AG10803 (cell line): ENCODE measurements around the gene TAMM41.

ENCODE experiments used
- DNase-seq: peaks from one replicate; pipeline ENCODE4 v3.0.0; 2010; ENCODE audit warnings: low read depth
- H3K4me3 ChIP-seq: 2 replicates; pipeline ENCODE4 v1.5.1; 2011; ENCODE audit warnings: mild to moderate bottlenecking, low read length, control low read depth
- TF ChIP-seq, protein P1 (sequence below): conservative IDR thresholded peaks from 2 replicates; pipeline ENCODE4 v1.5.1; 2011; ENCODE audit warnings: mild to moderate bottlenecking, low read length, control low read depth, inconsistent platforms

Gene TAMM41

DNA sequence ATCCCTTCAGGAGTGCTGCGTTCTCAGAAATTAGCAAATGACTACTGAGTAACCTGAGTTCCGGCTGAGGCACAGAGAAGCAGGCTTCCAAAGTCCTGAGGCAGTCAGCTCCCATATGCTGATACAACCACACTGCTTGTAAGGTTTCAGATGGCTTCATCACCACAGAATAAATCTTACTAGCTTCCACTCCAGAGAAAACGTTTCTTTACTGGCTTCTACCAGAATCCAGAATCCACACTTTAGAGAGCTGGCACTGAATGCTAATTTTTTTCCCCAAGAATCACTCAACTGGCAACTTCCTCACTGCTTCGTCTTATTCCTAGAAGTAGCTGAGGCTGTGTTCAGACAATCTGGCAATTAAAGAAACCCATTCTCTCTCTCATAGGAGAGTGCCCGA is 21.4 kb downstream of the TAMM41 start:
- no peak overlapping the region for H3K4me3 ChIP-seq
- TF ChIP-seq, protein P1, sequence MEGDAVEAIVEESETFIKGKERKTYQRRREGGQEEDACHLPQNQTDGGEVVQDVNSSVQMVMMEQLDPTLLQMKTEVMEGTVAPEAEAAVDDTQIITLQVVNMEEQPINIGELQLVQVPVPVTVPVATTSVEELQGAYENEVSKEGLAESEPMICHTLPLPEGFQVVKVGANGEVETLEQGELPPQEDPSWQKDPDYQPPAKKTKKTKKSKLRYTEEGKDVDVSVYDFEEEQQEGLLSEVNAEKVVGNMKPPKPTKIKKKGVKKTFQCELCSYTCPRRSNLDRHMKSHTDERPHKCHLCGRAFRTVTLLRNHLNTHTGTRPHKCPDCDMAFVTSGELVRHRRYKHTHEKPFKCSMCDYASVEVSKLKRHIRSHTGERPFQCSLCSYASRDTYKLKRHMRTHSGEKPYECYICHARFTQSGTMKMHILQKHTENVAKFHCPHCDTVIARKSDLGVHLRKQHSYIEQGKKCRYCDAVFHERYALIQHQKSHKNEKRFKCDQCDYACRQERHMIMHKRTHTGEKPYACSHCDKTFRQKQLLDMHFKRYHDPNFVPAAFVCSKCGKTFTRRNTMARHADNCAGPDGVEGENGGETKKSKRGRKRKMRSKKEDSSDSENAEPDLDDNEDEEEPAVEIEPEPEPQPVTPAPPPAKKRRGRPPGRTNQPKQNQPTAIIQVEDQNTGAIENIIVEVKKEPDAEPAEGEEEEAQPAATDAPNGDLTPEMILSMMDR = no peak
- DNase-seq = peak; percentile 50

DNA sequence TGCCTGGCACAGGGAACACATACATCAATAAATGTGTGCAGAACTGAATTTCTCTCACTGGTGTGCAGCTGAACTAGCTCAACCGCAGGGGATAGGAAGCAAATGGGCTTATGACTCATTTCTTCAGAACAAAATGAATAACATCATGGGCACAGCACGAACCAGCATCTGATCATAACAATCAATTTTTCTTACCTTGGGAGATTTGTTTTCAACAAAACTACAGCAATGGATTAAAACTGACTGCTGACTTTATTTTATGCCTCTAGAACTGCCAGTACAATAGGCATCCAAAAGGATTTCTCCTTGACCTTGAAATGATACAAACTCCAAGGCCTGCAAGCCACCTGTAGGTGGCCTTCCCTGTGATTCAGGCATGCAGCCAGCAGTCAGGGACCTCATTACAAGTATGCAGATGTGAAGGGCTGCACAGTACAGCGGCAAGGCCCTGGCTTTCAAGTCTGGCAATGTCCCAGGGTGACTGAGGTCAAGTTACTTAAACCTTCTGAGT is 26.1 kb downstream of the TAMM41 start:
- peak; percentile 51 for DNase-seq

DNA sequence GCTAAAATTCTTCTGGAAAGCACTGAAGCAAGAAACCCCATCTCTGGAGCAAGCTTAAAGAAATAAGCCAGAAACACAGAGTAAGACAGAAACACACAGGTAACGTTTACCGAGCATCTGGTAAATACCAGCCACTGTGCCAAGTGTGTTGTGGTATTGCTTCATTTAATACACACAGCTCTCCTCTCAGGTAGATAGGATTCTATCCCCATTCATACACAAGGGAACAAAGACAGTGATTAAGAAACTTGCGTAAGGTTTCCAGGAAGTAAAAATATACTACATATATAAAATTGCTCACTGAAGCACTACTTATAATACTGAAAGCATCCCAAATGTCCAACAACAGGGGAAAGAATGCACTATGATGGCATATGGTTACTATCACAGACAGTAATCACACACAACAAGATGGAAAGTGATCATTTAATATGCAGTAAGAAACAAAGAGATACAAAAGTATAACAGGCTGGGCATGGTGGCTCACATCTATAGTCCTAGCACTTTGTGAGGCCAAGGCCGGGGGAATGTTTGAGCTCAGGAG is 27.5 kb downstream of the TAMM41 start:
- DNase-seq = no peak
- TF ChIP-seq, protein P1 = no peak
- H3K4me3 ChIP-seq = no peak overlapping the region

More for the DNA sequence above, 26.1 kb downstream of the TAMM41 start:
- H3K4me3 ChIP-seq = no peak overlapping the region
- TF ChIP-seq, protein P1 = no peak; the same call in 1 of the 2 replicates

DNA sequence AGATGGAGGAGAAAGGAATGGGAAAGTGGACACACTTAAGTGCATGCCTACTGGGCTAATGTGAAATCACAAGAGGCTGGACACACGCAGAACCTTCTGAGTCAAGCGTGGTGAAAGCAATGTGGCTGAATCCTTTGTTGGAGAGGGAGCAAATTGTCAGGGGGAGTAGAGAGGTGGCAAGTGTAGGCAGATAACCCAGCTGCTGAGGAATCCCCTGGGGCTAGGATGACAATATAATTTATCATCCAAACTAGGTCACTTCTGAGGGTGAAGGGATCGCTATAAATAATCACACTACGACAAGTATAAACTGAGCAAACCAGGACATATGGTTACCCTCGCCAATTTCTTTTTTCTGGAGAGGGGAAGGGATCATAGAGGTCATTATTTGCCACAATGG is 28.7 kb downstream of the TAMM41 start:
- TF ChIP-seq, protein P1 = no peak
- no peak for DNase-seq
- H3K4me3 ChIP-seq = no peak overlapping the region

DNA sequence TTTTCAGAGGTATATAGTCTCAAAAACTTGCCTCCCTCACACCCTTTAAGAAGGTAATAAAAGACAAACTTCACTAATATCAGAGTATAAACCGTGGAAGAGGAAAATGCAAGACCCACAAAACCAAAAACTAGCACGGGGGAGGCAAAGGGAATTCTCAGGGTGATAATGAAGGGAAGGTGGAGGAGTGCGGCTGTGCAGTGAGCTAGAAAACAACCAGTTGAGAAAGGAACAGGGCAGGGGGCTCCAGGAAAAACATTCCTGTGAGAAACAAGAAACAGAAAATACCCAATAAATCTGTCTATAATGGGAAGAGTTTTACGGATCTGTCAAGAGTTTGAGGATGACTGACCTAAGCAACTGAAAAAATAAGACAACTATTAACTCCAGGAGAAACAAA is 31.6 kb downstream of the TAMM41 start:
- DNase-seq = no peak
- TF ChIP-seq, protein P1 = no peak
- H3K4me3 ChIP-seq = no peak overlapping the region

DNA sequence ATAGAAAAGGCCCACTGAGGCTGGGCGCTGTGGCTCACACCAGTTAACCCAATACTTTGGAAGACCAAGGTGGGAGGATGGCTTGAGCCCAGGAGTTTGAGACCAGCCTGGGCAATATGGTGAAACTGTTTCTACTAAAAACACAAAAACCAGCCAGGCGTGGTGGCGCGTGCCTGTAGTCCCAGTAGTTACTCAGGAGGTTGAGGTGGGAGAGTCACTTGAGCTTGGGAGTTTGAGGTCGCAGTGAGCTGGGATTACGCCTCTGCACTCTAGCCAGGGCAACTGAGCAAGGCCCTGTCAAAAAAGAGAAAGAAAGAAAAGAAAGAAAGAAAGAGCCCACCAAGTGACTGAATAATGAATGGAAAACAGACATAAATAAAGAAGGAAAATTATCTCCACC is 32.0 kb downstream of the TAMM41 start:
- TF ChIP-seq, protein P1 = no peak
- no peak for DNase-seq
- no peak overlapping the region for H3K4me3 ChIP-seq

DNA sequence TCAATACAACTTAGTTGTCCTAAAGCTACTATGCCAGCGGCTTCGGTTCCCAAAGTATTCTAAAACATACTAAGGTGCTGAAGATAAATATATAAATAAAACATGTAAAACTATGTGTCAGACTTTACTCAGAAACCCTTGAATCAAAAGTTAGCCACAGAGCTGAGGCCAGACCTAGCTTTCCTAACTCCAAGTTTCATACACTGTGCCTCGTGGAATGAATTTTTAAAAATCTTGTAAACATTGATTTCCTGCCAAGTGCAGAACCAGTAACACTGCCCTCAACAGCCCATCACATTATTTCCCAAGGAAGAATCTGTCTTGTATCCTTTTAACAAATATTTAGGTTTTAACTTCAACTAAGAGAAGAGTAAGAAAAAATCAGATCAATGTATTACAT is 36.4 kb downstream of the TAMM41 start:
- TF ChIP-seq, protein P1 = peak; percentile 25
- DNase-seq = peak; percentile 89
- no peak overlapping the region for H3K4me3 ChIP-seq
